Hepatocyte (in vitro differentiated cells): Measurements from ENCODE around the gene NPC1. TPM values are rescaled to one million over a fixed set of nuclear protein-coding genes. Genes with fewer than 3 reads are reported as not detected.

ENCODE experiments used
- DNase-seq: peaks from one replicate; pipeline ENCODE4 v3.0.0-alpha.2; 2016; ENCODE audit warnings: low spot score
- H2AFZ ChIP-seq: fragments of 200-600 bp; sonication (generic); 2 replicates; pipeline ENCODE4 v1.6.0; 2016; ENCODE audit warnings: antibody characterized with exemption, mild to moderate bottlenecking
- H3K27ac ChIP-seq: fragments of 200-600 bp; sonication (generic); 2 replicates; pipeline ENCODE4 v1.5.1; 2016; ENCODE audit warnings: mild to moderate bottlenecking
- H3K27me3 ChIP-seq: fragments of 200-600 bp; sonication (generic); 2 replicates; pipeline ENCODE4 v1.6.1; 2016
- H3K36me3 ChIP-seq: fragments of 200-600 bp; sonication (generic); replicated peaks from 2 replicates; pipeline ENCODE4 v1.5.1; 2016; ENCODE audit warnings: low read depth; ENCODE audit not compliant: insufficient read depth
- H3K4me1 ChIP-seq: fragments of 200-600 bp; sonication (generic); 2 replicates; pipeline ENCODE4 v1.5.1; 2016; ENCODE audit warnings: mild to moderate bottlenecking, moderate library complexity; ENCODE audit not compliant: insufficient read depth
- H3K4me2 ChIP-seq: fragments of 200-600 bp; sonication (generic); 2 replicates; pipeline ENCODE4 v1.6.0; 2016
- H3K4me3 ChIP-seq: fragments of 200-600 bp; sonication (generic); 2 replicates; pipeline ENCODE4 v1.5.1; 2016; ENCODE audit warnings: mild to moderate bottlenecking
- H3K79me2 ChIP-seq: fragments of 200-600 bp; sonication (generic); 2 replicates; pipeline ENCODE4 v1.6.0; 2017; ENCODE audit warnings: mild to moderate bottlenecking
- H3K9me2 ChIP-seq: fragments of 200-600 bp; sonication (generic); replicated peaks from 2 replicates; pipeline ENCODE4 v1.6.0; 2017; ENCODE audit warnings: mild to moderate bottlenecking; ENCODE audit not compliant: insufficient read depth
- H3K9me3 ChIP-seq: fragments of 200-600 bp; sonication (generic); 2 replicates; pipeline ENCODE4 v1.5.1; 2016; ENCODE audit warnings: low read depth, mild to moderate bottlenecking
- H4K20me1 ChIP-seq: fragments of 200-600 bp; sonication (generic); 2 replicates; pipeline ENCODE4 v1.6.0; 2016; ENCODE audit warnings: mild to moderate bottlenecking; ENCODE audit not compliant: insufficient read depth, poor library complexity, severe bottlenecking
- EZH2 ChIP-seq: fragments of 200-600 bp; sonication (generic); IDR thresholded peaks from 2 replicates; pipeline ENCODE4 v1.6.1; 2016; ENCODE audit warnings: antibody characterized with exemption, mild to moderate bottlenecking, borderline replicate concordance
- EZH2phosphoT487 ChIP-seq: fragments of 200-600 bp; sonication (generic); IDR thresholded peaks from one replicate; pipeline ENCODE4 v1.6.1; 2018; ENCODE audit warnings: antibody characterized with exemption, mild to moderate bottlenecking, low read depth, moderate library complexity; ENCODE audit not compliant: unreplicated experiment, severe bottlenecking
- WGBS: methylation state at CpG from one replicate; pipeline ENCODE4 v1.1.6; 2016; ENCODE audit warnings: low lambda C conversion rate; ENCODE audit errors: missing lambda C conversion rate; 5-methylcytosine and 5-hydroxymethylcytosine counted together
- polyA plus RNA-seq: library from polyadenylated mRNA; unstranded; fragments of >200 nt; fragmentation: Nextera tagmentation; extraction: Ambion mirVana; gene quantifications from 2 replicates; pipeline ENCODE4 v1.2.1, GENCODE V29; 2016
- small RNA-seq: library from RNA; depleted of rRNA; stranded (forward); fragments of <200 nt; gene quantifications from one replicate; pipeline ENCODE3, GENCODE V24; 2014
- total RNA-seq: library from RNA; depleted of rRNA; stranded (reverse); fragments of >200 nt; gene quantifications from 2 replicates; pipeline ENCODE4 v1.2.3, GENCODE V29; 2014
- TF ChIP-seq, protein P1 (sequence below): fragments of 200-600 bp; sonication (generic); IDR thresholded peaks from 2 replicates; pipeline ENCODE4 v1.5.1; 2016; ENCODE audit warnings: antibody characterized with exemption, mild to moderate bottlenecking; ENCODE audit not compliant: poor library complexity

The NPC1 gene
- total and polyA plus RNA-seq, 2 experiments from 2014 or later = 54.0 to 77.2 TPM

GRCh38 chr18:23485386-23485785 lies 100.9 kb downstream of the NPC1 start:
- no peak overlapping the region for H3K4me3 ChIP-seq

DNA sequence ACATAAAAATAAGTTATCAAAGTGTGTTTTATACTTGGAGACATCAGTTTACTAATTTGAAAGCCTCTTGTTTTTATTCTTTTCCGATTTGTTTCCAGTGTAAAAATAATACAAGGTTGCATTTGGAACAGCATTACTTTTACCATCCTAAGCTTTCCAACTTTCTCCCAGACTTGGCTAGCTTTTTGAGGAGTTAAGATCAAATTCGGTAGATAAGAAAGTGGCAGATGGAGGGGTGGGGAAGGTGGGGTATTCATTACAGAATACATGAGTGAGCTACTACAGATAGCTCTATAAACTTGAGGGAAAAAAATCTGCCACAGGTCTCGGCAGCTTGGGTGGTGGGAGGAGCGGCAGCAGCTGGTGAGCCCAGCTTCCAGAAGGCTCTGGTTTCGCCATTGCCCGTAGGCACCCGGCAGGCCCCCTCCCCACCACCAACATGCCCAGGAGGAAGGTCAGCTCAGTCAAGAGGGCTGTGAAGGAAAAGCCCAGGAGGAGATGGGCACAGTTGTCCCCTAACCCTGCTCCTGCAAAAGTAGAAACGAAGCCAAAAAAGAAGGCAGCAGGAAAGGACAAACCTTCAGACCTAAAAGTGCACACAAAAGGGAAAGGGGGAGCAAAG lies 101.6 kb downstream of the NPC1 start:
- H3K4me3 ChIP-seq = no peak overlapping the region
- DNase-seq = no peak
- 68% methylated on average over 8 of the region's 8 CpGs for WGBS
- H3K4me1 ChIP-seq = no peaks in the 10 kb centered on the region
- H3K27me3 ChIP-seq = no peaks in the 10 kb centered on the region
- H3K36me3 ChIP-seq = no peaks in the 10 kb centered on the region
- H3K4me2 ChIP-seq = no peak overlapping the region
- H4K20me1 ChIP-seq = no peaks in the 10 kb centered on the region
- H3K9me3 ChIP-seq = no peaks in the 10 kb centered on the region
- H3K9me2 ChIP-seq = no peaks in the 10 kb centered on the region
- H3K79me2 ChIP-seq = no peaks in the 10 kb centered on the region
- TF ChIP-seq EZH2 = no peak
- no peak for TF ChIP-seq EZH2phosphoT487
- TF ChIP-seq, protein P1, sequence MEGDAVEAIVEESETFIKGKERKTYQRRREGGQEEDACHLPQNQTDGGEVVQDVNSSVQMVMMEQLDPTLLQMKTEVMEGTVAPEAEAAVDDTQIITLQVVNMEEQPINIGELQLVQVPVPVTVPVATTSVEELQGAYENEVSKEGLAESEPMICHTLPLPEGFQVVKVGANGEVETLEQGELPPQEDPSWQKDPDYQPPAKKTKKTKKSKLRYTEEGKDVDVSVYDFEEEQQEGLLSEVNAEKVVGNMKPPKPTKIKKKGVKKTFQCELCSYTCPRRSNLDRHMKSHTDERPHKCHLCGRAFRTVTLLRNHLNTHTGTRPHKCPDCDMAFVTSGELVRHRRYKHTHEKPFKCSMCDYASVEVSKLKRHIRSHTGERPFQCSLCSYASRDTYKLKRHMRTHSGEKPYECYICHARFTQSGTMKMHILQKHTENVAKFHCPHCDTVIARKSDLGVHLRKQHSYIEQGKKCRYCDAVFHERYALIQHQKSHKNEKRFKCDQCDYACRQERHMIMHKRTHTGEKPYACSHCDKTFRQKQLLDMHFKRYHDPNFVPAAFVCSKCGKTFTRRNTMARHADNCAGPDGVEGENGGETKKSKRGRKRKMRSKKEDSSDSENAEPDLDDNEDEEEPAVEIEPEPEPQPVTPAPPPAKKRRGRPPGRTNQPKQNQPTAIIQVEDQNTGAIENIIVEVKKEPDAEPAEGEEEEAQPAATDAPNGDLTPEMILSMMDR = no peak
- H2AFZ ChIP-seq = no peak overlapping the region
- no peak overlapping the region for H3K27ac ChIP-seq

More at GRCh38 chr18:23485386-23485785, 100.9 kb downstream of the NPC1 start:
- H3K27ac ChIP-seq = no peak overlapping the region
- H3K79me2 ChIP-seq = no peaks in the 10 kb centered on the region
- no peak overlapping the region for H2AFZ ChIP-seq
- TF ChIP-seq, protein P1 = no peak
- no peak for TF ChIP-seq EZH2
- no peak for TF ChIP-seq EZH2phosphoT487
- H3K36me3 ChIP-seq = no peaks in the 10 kb centered on the region
- DNase-seq = no peak
- H3K9me2 ChIP-seq = no peaks in the 10 kb centered on the region
- no peaks in the 10 kb centered on the region for H3K4me1 ChIP-seq
- no peaks in the 10 kb centered on the region for H4K20me1 ChIP-seq
- no peak overlapping the region for H3K4me2 ChIP-seq
- no peaks in the 10 kb centered on the region for H3K9me3 ChIP-seq
- no peaks in the 10 kb centered on the region for H3K27me3 ChIP-seq
- 91% methylated on average over 7 of the region's 7 CpGs for WGBS

Small RNAs within 50 kb of the gene (small RNA-seq; reads per million reads assigned to genes)
- gene AC026634.1 = not detected
- not detected for gene RF00019

Other genes with a start within 250 kb of the NPC1 start
- 70.7 and 95.2 TPM in 2 replicates for gene RIOK3, start 133.2 kb downstream of the NPC1 start, total RNA-seq
- gene RIOK3, start 133.2 kb downstream of the NPC1 start, polyA plus RNA-seq = 53.9 and 57.5 TPM in 2 replicates
- gene RMC1, start 83.0 kb downstream of the NPC1 start, total RNA-seq = 20.8 and 26.6 TPM in 2 replicates
- 26.9 and 37.1 TPM in 2 replicates for gene RMC1, start 83.0 kb downstream of the NPC1 start, polyA plus RNA-seq
- gene ANKRD29, start 76.4 kb upstream of the NPC1 start, total RNA-seq = 12.1 and 17.4 TPM in 2 replicates
- gene ANKRD29, start 76.4 kb upstream of the NPC1 start, polyA plus RNA-seq = 7.7 and 8.9 TPM in 2 replicates
- 52.1 and 63.3 TPM in 2 replicates for gene LAMA3, start 102.9 kb upstream of the NPC1 start, total RNA-seq
- gene LAMA3, start 102.9 kb upstream of the NPC1 start, polyA plus RNA-seq = 27.8 and 29.9 TPM in 2 replicates